ENCODE measurements around the gene CRELD2.
"Not testable (repeated sequence)": the region's sequence is repeated elsewhere in the genome, so short reads cannot be mapped to it uniquely, and the experiment has no call there.

The CRELD2 gene

DNA sequence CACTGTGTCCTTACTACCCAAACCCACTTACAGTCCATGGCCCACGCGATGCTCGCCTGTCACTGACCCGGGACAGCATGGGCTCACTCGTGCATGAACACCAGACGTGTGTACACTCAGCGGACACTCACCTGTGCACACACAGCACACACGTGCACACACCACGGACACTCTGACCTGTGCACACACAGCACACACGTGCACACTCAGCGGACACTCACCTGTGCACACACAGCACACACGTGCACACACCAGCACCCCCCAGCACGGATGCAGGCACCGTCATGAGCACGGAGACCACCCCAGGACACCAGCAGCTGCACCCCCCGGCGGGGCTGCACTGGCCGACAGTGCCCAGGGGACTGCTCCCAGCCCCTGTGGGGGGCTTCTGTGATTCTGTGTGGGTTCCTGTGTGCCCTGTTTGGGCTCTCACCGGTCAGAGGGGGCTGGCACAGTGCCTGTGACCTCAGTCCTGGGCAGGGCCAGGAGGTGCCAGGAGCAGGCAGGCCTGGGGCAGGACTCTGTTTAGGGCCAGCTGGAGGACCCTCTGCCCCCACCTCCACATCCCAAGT, 20.2 kb downstream of the CRELD2 start:
- no peaks in the 10 kb centered on the region for H3K36me3 ChIP-seq (ENCODE audit: control insufficient read depth, insufficient read depth, low read length)
- H3K27me3 ChIP-seq (ENCODE audit: control insufficient read depth, insufficient read depth, low read length) = no peaks in the 10 kb centered on the region
- H3K4me3 ChIP-seq (ENCODE audit: low read length) = no peak overlapping the region
- H3K9ac ChIP-seq (ENCODE audit: low read length) = no peak overlapping the region
- H3K9me3 ChIP-seq (ENCODE audit: control insufficient read depth, low read length) = no peaks in the 10 kb centered on the region
- peaks cover 50% of the 10 kb centered on the region for H3K4me1 ChIP-seq (ENCODE audit: control insufficient read depth, insufficient read depth, low read length)

DNA sequence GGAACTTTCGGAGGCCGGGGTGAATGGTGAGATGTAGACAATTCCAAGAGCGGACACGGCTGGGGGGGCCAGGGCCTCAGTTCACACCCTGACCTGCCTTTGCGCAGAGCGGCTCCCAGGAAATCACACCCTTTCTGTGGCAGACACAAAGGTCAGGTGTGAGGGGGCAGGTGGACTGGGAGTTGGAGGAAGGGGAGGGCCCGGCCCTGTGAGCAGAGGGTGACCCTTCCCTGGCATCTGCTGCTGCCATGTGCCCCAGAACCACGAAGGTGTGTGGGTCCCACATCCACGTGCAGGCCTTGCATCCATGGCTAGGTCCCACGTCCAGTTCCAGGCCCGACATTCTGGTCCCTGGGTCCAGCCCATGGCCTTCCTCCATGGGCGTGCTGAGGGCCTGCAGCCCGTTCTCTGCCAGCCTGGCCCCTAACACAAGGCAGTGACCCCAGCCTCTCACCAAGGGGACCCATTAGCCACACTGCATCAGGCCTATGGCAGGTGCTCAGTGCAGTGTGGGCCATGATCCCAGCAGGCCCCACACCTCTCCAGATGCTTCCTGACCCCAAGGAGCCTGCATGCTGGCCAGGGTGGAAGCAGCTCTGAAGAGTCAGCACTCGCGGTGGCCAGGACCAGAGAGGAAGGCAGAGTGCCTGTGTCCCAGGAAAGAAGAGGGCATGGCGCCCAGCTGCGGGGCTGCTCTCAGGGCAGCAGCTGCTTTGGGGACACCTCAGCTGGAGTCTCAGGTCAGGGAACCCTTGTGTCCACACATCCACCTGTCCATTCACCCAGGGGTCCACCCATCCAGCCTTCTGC, 23.3 kb downstream of the CRELD2 start:
- Histone ChIP-seq H3K9ac (ENCODE audit: low read length) (no peak overlapping the region), H3K4me3 (ENCODE audit: low read length) (no peak overlapping the region), H3K4me1 (ENCODE audit: control insufficient read depth, insufficient read depth, low read length) (peaks cover 49% of the 10 kb centered on the region), H3K9me3 (ENCODE audit: control insufficient read depth, low read length) (no peaks in the 10 kb centered on the region), H3K27me3 (ENCODE audit: control insufficient read depth, insufficient read depth, low read length) (no peaks in the 10 kb centered on the region), H3K36me3 (ENCODE audit: control insufficient read depth, insufficient read depth, low read length) (no peaks in the 10 kb centered on the region)

GRCh38 chr22:49942565-49943404, 24.4 kb downstream of the CRELD2 start:
- Histone ChIP-seq H3K4me3 (ENCODE audit: low read length) (no peak overlapping the region), H3K27me3 (ENCODE audit: control insufficient read depth, insufficient read depth, low read length) (no peaks in the 10 kb centered on the region)

GRCh38 chr22:49943405-49943765, 25.0 kb downstream of the CRELD2 start:
- H3K4me3 ChIP-seq (ENCODE audit: low read length) = no peak overlapping the region
- no peaks in the 10 kb centered on the region for H3K27me3 ChIP-seq (ENCODE audit: control insufficient read depth, insufficient read depth, low read length)
- H3K9ac ChIP-seq (ENCODE audit: low read length) = no peak overlapping the region
- H3K36me3 ChIP-seq (ENCODE audit: control insufficient read depth, insufficient read depth, low read length) = no peaks in the 10 kb centered on the region
- peaks cover 44% of the 10 kb centered on the region for H3K4me1 ChIP-seq (ENCODE audit: control insufficient read depth, insufficient read depth, low read length)
- H3K9me3 ChIP-seq (ENCODE audit: control insufficient read depth, low read length) = no peaks in the 10 kb centered on the region

More at GRCh38 chr22:49942565-49943404, 24.4 kb downstream of the CRELD2 start:
- Histone ChIP-seq H3K36me3 (ENCODE audit: control insufficient read depth, insufficient read depth, low read length) (no peaks in the 10 kb centered on the region), H3K4me1 (ENCODE audit: control insufficient read depth, insufficient read depth, low read length) (peaks cover 48% of the 10 kb centered on the region), H3K9me3 (ENCODE audit: control insufficient read depth, low read length) (no peaks in the 10 kb centered on the region), H3K9ac (ENCODE audit: low read length) (no peak overlapping the region)

- no peaks in the 10 kb centered on the region for H3K36me3 ChIP-seq (ENCODE audit: control insufficient read depth, insufficient read depth, low read length)
- H3K4me3 ChIP-seq (ENCODE audit: low read length) = no peak overlapping the region
- no peak overlapping the region for H3K9ac ChIP-seq (ENCODE audit: low read length)
Measured at GRCh38 chr22:49943771-49944398, 25.5 kb downstream of the CRELD2 start.

DNA sequence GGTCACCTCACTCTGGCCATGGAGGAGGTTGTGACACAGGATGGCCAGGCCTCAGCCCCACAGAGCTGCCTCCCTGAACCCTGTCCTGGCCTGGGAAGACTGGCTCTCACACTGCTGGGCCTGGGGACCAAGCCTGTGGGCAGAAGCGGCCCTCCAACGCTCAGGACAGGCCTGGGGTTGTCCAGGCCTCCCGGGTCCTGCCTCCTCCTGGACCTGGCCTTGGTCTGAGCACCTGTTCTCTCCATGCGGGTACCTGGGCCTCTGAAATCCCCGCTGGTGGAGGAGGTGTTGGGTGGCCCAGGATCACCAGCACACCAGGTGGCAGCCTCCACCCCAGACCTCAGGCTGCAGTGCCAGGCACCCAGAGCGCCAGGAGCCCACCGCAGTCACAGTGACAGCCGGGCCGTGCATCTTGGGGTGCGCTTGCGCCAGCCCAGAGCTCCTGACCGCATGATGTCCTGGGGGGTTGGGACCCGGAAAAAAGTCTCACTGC, 26.0 kb downstream of the CRELD2 start:
- no peaks in the 10 kb centered on the region for H3K27me3 ChIP-seq (ENCODE audit: control insufficient read depth, insufficient read depth, low read length)
- no peak overlapping the region for H3K9ac ChIP-seq (ENCODE audit: low read length)
- no peaks in the 10 kb centered on the region for H3K9me3 ChIP-seq (ENCODE audit: control insufficient read depth, low read length)
- peaks cover 44% of the 10 kb centered on the region for H3K4me1 ChIP-seq (ENCODE audit: control insufficient read depth, insufficient read depth, low read length)
- H3K36me3 ChIP-seq (ENCODE audit: control insufficient read depth, insufficient read depth, low read length) = no peaks in the 10 kb centered on the region
- H3K4me3 ChIP-seq (ENCODE audit: low read length) = no peak overlapping the region

More at GRCh38 chr22:49943771-49944398, 25.5 kb downstream of the CRELD2 start:
- Histone ChIP-seq H3K9me3 (ENCODE audit: control insufficient read depth, low read length) (no peaks in the 10 kb centered on the region), H3K4me1 (ENCODE audit: control insufficient read depth, insufficient read depth, low read length) (peaks cover 42% of the 10 kb centered on the region), H3K27me3 (ENCODE audit: control insufficient read depth, insufficient read depth, low read length) (no peaks in the 10 kb centered on the region)

- not testable (repeated sequence) for H3K27me3 ChIP-seq (ENCODE audit: control insufficient read depth, insufficient read depth, low read length); H3K9ac ChIP-seq (ENCODE audit: low read length); H3K9me3 ChIP-seq (ENCODE audit: control insufficient read depth, low read length); H3K4me3 ChIP-seq (ENCODE audit: low read length); H3K36me3 ChIP-seq (ENCODE audit: control insufficient read depth, insufficient read depth, low read length)
- peaks cover 51% of the 10 kb centered on the region for H3K4me1 ChIP-seq (ENCODE audit: control insufficient read depth, insufficient read depth, low read length)
Measured at GRCh38 chr22:49945042-49945794, 26.8 kb downstream of the CRELD2 start.

- H3K4me1 ChIP-seq (ENCODE audit: control insufficient read depth, insufficient read depth, low read length) = peaks cover 63% of the 10 kb centered on the region
- peak overlapping the region; percentile 42 for H3K4me3 ChIP-seq (ENCODE audit: low read length)
- H3K27me3 ChIP-seq (ENCODE audit: control insufficient read depth, insufficient read depth, low read length) = no peaks in the 10 kb centered on the region
- H3K9me3 ChIP-seq (ENCODE audit: control insufficient read depth, low read length) = no peaks in the 10 kb centered on the region
- peak overlapping the region; percentile 90 for H3K9ac ChIP-seq (ENCODE audit: low read length)
- no peaks in the 10 kb centered on the region for H3K36me3 ChIP-seq (ENCODE audit: control insufficient read depth, insufficient read depth, low read length)
Measured at GRCh38 chr22:49946612-49947295, 28.3 kb downstream of the CRELD2 start.

DNA sequence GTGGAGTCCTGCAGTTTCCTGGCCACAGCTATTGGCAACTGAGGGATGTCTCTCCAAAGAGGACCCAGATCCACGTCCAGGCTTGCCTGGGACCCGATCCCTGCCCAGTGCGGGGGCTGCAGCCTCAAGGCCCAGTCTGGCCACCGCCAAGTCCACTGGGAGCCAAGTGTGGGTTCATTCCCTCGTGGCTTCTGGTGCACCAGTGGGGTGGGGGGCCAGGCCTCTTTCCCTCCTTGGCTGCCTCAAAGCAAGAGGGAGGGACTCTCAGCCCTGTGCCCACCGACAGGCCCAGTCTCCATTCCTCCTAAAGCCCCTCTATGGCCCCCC, 28.8 kb downstream of the CRELD2 start:
- no peaks in the 10 kb centered on the region for H3K27me3 ChIP-seq (ENCODE audit: control insufficient read depth, insufficient read depth, low read length)
- no peaks in the 10 kb centered on the region for H3K36me3 ChIP-seq (ENCODE audit: control insufficient read depth, insufficient read depth, low read length)
- peaks cover 67% of the 10 kb centered on the region for H3K4me1 ChIP-seq (ENCODE audit: control insufficient read depth, insufficient read depth, low read length)
- peak overlapping the region; percentile 90 for H3K9ac ChIP-seq (ENCODE audit: low read length)
- H3K9me3 ChIP-seq (ENCODE audit: control insufficient read depth, low read length) = no peaks in the 10 kb centered on the region
- H3K4me3 ChIP-seq (ENCODE audit: low read length) = peak overlapping the region; percentile 42

DNA sequence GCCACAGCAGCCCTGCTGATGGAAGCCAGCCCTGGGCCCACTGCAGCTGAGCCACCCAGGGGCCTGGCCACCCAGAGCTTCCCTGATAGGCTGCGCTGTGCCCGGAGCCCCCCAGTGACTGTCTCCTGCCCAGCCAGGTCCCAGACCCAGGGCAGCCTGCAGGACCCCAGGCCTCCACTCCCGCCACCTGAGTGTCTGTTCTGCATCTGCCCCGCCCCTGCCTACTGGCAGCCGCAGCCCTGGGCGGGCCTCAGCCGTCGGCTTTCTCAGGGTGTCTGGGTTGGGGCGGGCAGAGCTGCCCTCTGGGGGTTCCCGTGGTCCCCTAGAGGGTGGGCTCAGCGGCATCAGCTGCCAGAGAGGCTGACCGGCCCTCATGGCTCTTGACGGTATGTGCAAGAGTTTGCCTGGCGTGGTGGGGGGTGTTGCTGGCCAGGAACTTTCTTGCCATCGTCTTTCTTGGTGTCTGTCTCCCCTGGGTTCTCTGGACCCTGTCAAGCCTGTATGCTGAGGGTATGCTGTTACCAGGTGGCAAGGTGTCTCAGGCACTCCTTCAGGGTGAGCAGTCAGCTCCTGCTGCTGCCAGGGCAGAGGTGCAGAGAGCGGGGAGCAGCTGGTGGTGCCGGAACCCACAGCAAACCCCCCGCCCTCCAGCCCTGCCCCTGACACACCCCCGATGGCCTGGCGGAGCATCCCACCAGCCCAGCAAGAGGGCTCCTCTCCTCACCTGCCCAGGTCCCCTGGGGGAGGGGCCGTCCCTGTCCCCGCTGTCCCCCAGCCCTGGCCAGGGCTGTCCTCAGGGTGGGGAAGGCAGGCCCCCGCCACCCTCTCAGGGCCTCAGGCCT, 29.9 kb downstream of the CRELD2 start:
- H3K4me3 ChIP-seq (ENCODE audit: low read length) = peak overlapping the region; percentile 42

More for the DNA sequence above, 29.9 kb downstream of the CRELD2 start:
- Histone ChIP-seq H3K9me3 (ENCODE audit: control insufficient read depth, low read length) (no peaks in the 10 kb centered on the region), H3K4me1 (ENCODE audit: control insufficient read depth, insufficient read depth, low read length) (peaks cover 67% of the 10 kb centered on the region), H3K9ac (ENCODE audit: low read length) (peak overlapping the region; percentile 90), H3K36me3 (ENCODE audit: control insufficient read depth, insufficient read depth, low read length) (no peaks in the 10 kb centered on the region), H3K27me3 (ENCODE audit: control insufficient read depth, insufficient read depth, low read length) (no peaks in the 10 kb centered on the region)

Data from mucosa of stomach (tissue), 1 donor.